ENCODE measurements around the gene SOD3.

SOD3 gene

GRCh38 chr4:24843096-24843495 is 47.7 kb downstream of the SOD3 start:
- H3K27ac ChIP-seq, result peak overlapping the region; percentile 78; the same call in 1 of the 2 replicates
- no peak for TF ChIP-seq CTCF (conservative IDR thresholded peaks at IDR 0.05)

GRCh38 chr4:24845132-24845531 is 49.8 kb downstream of the SOD3 start:
- no peak overlapping the region for H3K27ac ChIP-seq
- TF ChIP-seq CTCF (conservative IDR thresholded peaks at IDR 0.05), result no peak

- no peak overlapping the region for H3K27ac ChIP-seq
- no peak for TF ChIP-seq CTCF (conservative IDR thresholded peaks at IDR 0.05)
These were observed 50.5 kb downstream of the SOD3 start for GRCh38 chr4:24845902-24846301.

GRCh38 chr4:24846716-24847115 is 51.3 kb downstream of the SOD3 start:
- H3K27ac ChIP-seq, result no peak overlapping the region
- no peak for TF ChIP-seq CTCF (conservative IDR thresholded peaks at IDR 0.05)

GRCh38 chr4:24849351-24849750 is 54.0 kb downstream of the SOD3 start:
- H3K27ac ChIP-seq, result no peak overlapping the region
- no peak for TF ChIP-seq CTCF (conservative IDR thresholded peaks at IDR 0.05)

- H3K27ac ChIP-seq, result no peak overlapping the region
- TF ChIP-seq CTCF (conservative IDR thresholded peaks at IDR 0.05), result no peak
These were observed 54.4 kb downstream of the SOD3 start for GRCh38 chr4:24849756-24850155.

All from VCaP (cell line).